GM10266 (cell line): ENCODE data around the gene DGUOK.
A peak's percentile ranks its signal among the peaks of the same experiment; 100 is the strongest.

Source experiments
- DNase-seq: peaks from one replicate; pipeline ENCODE4 v3.0.0; 2012; ENCODE audit errors: extremely low spot score
- TF ChIP-seq, protein P1 (sequence below): IDR thresholded peaks from 2 replicates; pipeline ENCODE4 v1.5.1; 2012; ENCODE audit warnings: mild to moderate bottlenecking, low read depth; ENCODE audit not compliant: control insufficient read depth, insufficient read depth; ENCODE audit errors: missing control alignments

The DGUOK gene

GRCh38 chr2:73993376-73993775 lies 66.7 kb downstream of the DGUOK start:
- DNase-seq, result no peak
- TF ChIP-seq, protein P1, sequence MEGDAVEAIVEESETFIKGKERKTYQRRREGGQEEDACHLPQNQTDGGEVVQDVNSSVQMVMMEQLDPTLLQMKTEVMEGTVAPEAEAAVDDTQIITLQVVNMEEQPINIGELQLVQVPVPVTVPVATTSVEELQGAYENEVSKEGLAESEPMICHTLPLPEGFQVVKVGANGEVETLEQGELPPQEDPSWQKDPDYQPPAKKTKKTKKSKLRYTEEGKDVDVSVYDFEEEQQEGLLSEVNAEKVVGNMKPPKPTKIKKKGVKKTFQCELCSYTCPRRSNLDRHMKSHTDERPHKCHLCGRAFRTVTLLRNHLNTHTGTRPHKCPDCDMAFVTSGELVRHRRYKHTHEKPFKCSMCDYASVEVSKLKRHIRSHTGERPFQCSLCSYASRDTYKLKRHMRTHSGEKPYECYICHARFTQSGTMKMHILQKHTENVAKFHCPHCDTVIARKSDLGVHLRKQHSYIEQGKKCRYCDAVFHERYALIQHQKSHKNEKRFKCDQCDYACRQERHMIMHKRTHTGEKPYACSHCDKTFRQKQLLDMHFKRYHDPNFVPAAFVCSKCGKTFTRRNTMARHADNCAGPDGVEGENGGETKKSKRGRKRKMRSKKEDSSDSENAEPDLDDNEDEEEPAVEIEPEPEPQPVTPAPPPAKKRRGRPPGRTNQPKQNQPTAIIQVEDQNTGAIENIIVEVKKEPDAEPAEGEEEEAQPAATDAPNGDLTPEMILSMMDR, result no peak

DNA sequence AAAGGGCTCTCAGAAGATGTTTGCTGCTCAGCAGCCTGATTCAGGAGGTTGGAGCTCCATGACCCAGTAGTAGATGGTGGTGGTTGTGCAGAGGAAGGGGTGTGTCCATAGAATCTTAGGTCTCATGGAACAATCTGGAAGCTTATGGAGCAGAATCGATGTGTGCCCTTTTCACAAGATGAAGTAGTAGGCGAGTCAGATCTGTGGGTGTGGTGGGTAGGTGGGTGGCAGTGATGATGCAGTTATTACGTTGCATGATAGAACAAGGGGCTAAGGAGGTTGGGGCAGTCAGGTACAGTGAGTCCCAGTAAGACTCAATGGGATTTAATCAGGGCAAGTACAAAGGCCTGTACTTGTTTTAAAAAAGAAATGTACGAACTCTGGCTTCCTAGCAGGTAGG lies 67.1 kb downstream of the DGUOK start:
- TF ChIP-seq, protein P1, result no peak
- DNase-seq, result no peak

DNA sequence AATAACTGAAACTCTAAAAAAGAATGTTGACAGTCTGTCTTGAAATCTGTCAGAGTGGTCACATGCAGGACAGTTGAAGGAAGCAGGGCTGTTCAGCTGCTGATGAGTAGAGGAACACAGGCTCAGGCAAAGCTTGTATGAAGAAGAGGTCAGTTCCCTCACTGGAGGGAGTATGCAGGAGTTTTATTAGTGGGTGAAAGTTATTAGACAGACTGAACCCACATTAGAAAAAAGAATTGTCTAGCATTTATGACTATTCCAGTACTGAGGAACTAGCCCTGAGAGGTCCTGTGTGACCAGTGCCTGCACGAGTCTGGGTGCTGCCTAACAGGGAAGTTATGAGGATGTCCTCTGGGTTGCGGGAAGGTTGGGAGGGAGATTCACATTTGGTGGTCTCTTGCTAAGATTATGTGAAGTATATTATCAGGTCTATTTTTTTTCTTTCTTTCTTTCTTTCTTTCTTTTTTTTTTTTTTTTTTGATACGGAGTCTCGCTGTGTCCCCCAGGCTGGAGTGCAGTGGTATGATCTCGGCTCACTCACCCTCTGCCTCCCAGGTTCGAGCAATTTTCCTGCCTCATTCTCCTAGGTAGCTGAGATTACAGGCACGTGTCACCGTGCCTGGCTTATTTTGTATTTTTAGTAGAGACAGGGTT lies 67.6 kb downstream of the DGUOK start:
- no peak for DNase-seq

DNA sequence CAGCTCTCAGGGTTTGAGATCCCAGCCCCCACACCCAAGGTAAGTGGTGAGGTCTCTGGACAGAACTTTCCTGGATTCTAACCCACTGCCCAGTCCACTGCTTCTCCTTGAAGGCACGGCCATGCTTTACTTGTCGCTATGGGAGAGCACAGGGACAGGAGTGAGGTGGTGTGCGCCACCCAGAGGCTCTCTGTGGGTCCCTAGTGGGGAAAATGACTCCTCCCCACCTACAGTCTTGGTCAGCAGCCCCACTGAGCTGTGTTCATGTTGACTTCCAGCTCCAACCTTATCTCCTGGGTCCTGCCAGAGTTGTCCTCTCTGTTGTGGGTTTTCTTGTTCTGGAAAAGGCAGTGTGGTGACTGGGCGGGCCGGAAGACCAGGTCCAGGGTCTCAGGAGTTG lies 69.1 kb downstream of the DGUOK start:
- TF ChIP-seq, protein P1, result peak; percentile 39
- DNase-seq, result no peak

More for the DNA sequence above, 67.6 kb downstream of the DGUOK start:
- TF ChIP-seq, protein P1, result no peak

DNA sequence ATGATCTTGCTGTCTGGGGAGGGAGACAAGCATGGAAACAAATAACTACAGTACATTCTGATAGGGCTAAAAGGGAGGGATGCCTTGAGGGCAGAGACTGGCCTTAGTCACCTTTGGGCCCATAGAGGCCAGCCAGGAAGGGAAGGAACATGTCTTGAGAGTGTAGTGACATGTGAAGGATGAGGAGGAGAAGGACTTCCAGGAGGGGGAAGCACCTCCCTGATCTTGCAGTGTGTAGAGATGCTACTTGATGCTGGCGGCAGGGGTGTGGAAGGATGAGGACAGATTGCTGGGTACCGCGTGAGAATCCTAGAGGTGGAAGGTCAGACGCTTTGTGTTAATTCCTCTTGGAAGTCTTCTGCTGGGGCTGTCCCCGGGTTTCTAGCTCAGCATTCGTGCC lies 71.1 kb downstream of the DGUOK start:
- TF ChIP-seq, protein P1, result peak; percentile 21
- no peak for DNase-seq

DNA sequence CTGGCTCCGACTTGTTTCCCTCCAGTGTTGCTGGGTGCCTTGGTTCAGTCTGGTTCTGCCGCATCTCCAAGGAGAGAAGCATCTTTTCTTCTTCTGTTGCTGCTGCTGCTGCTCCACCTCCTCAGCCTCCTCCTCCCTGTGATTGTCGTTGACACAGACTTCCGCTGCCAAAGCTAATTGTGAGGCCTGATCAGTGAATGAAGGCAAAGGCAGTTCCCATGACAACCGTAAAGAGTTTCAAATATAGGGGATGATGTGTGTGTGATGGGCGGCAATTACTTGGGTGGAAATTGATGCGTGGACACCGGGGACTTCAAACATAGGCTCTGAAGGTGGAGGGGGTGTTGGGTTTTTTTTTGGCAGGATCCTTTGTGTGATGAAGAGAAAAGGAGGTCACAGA lies 71.8 kb downstream of the DGUOK start:
- TF ChIP-seq, protein P1, result no peak
- DNase-seq, result no peak

GRCh38 chr2:73998933-73999332 lies 72.3 kb downstream of the DGUOK start:
- TF ChIP-seq, protein P1, result no peak
- DNase-seq, result no peak
